HG02938 (cell line): ENCODE measurements around the gene MYH8.

Experiments used
- ATAC-seq: cut with Tn5 transposase; IDR thresholded peaks from one replicate; pipeline ENCODE4 v1.9.1; 2021; ENCODE audit warnings: mild to moderate bottlenecking, moderate library complexity; ENCODE audit not compliant: unreplicated experiment

The MYH8 gene

GRCh38 chr17:10384175-10384574, 37.6 kb downstream of the MYH8 start:
- no peak for ATAC-seq

- no peak for ATAC-seq
Observed at GRCh38 chr17:10380631-10381408, 40.9 kb downstream of the MYH8 start.

- no peak for ATAC-seq
Observed at GRCh38 chr17:10372906-10373305, 48.8 kb downstream of the MYH8 start, which contains the start of gene MYH13. MYH13 (minus strand) TSS chr17:10373006; CDS start chr17:10364530, 8,476 bp downstream.

GRCh38 chr17:10370016-10370608, 51.6 kb downstream of the MYH8 start:
- ATAC-seq, result no peak

- no peak for ATAC-seq
Observed at GRCh38 chr17:10369239-10369638, 52.5 kb downstream of the MYH8 start.

GRCh38 chr17:10368561-10368960, 53.2 kb downstream of the MYH8 start:
- ATAC-seq, result no peak

GRCh38 chr17:10360578-10360977, 61.2 kb downstream of the MYH8 start:
- no peak for ATAC-seq

- ATAC-seq, result no peak
Observed at GRCh38 chr17:10357768-10358167, 64.0 kb downstream of the MYH8 start.

GRCh38 chr17:10354651-10355050, 67.1 kb downstream of the MYH8 start:
- no peak for ATAC-seq

- no peak for ATAC-seq
Observed at GRCh38 chr17:10352893-10353292, 68.9 kb downstream of the MYH8 start.

- no peak for ATAC-seq
Observed at GRCh38 chr17:10349403-10349802, 72.3 kb downstream of the MYH8 start.

GRCh38 chr17:10344816-10345215, 76.9 kb downstream of the MYH8 start:
- ATAC-seq, result no peak
